ENCODE measurements around the gene CCDC86.

Gene CCDC86

DNA sequence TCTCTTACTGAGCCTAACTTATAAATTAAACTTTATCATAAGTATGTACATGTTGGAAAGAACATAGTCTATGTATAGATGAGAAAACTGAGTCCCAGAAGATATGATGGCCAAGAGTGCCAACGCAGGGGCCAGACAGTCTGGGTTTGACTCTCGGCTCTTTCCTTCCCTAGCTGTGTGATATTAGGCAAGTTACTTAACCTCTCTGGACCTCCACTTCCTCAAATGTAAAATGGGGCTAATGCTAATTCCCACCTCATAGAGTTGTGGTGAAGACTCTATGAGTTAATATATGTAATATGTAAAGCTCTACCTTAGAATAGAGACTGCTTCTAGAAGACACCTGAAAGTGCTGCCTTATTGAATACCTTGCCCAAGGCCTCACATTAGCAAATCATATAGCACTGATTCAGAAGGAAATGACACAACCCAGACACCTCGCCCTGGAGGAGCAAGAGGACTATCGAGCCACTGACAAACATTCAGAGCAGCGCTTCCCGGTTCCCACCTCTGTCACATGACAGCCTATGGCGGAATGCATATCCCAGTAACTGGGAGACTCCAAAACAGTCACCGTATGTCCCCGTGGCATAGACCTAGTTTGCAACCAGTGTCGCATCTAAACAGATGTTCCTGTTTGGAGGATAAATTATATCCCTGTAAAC lies 11.3 kb upstream of the CCDC86 start:
- Histone ChIP-seq H3K27me3 (ENCODE audit: insufficient read depth, poor library complexity, severe bottlenecking) (no peaks in the 10 kb centered on the region), H3K27ac (replicated peaks) (no peak overlapping the region), H3K4me3 (replicated peaks; ENCODE audit: insufficient read depth, low read length) (no peak overlapping the region)
- peak in 1 of 2 experiments; percentile 60 for DNase-seq (ENCODE audit: low read depth in 1 of 2, low spot score in 1 of 2)
- TF ChIP-seq POLR2AphosphoS5 (IDR thresholded peaks at IDR 0.05; ENCODE audit: low read depth) (no peak), GABPA (IDR thresholded peaks at IDR 0.05; ENCODE audit: low read depth) (no peak), SPI1 (IDR thresholded peaks at IDR 0.05; ENCODE audit: borderline replicate concordance, low read depth) (peak; percentile 60)
- TF ChIP-seq, protein P1, sequence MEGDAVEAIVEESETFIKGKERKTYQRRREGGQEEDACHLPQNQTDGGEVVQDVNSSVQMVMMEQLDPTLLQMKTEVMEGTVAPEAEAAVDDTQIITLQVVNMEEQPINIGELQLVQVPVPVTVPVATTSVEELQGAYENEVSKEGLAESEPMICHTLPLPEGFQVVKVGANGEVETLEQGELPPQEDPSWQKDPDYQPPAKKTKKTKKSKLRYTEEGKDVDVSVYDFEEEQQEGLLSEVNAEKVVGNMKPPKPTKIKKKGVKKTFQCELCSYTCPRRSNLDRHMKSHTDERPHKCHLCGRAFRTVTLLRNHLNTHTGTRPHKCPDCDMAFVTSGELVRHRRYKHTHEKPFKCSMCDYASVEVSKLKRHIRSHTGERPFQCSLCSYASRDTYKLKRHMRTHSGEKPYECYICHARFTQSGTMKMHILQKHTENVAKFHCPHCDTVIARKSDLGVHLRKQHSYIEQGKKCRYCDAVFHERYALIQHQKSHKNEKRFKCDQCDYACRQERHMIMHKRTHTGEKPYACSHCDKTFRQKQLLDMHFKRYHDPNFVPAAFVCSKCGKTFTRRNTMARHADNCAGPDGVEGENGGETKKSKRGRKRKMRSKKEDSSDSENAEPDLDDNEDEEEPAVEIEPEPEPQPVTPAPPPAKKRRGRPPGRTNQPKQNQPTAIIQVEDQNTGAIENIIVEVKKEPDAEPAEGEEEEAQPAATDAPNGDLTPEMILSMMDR (IDR thresholded peaks at IDR 0.05; ENCODE audit: insufficient read depth, low read length) = no peak

DNA sequence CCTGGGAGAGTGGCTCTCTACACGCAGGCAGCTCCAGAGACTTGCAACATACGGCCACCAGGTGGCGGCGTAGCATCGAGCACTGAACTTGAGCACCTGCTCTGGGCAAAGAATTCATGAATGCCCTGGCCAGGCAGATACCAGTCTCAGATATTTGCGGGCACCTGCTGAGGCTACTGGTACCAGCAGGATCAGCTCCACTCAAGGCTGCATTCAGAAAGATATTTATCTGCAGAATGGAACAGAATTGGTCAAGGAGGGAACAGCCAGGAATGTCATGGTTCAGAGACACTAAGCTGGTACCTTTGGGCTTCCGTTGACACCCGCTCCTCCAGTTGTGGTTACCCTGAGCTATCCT lies 10.8 kb upstream of the CCDC86 start:
- DNase-seq (ENCODE audit: low read depth in 1 of 2, low spot score in 1 of 2) = peak; percentile 56 to 81
- TF ChIP-seq POLR2AphosphoS5 (IDR thresholded peaks at IDR 0.05; ENCODE audit: low read depth) (no peak), GABPA (IDR thresholded peaks at IDR 0.05; ENCODE audit: low read depth) (no peak), SPI1 (IDR thresholded peaks at IDR 0.05; ENCODE audit: borderline replicate concordance, low read depth) (no peak)
- TF ChIP-seq, protein P1 (IDR thresholded peaks at IDR 0.05; ENCODE audit: insufficient read depth, low read length) = peak; percentile 87
- Histone ChIP-seq H3K27ac (replicated peaks) (no peak overlapping the region), H3K4me3 (replicated peaks; ENCODE audit: insufficient read depth, low read length) (no peak overlapping the region), H3K27me3 (ENCODE audit: insufficient read depth, poor library complexity, severe bottlenecking) (no peaks in the 10 kb centered on the region)

DNA sequence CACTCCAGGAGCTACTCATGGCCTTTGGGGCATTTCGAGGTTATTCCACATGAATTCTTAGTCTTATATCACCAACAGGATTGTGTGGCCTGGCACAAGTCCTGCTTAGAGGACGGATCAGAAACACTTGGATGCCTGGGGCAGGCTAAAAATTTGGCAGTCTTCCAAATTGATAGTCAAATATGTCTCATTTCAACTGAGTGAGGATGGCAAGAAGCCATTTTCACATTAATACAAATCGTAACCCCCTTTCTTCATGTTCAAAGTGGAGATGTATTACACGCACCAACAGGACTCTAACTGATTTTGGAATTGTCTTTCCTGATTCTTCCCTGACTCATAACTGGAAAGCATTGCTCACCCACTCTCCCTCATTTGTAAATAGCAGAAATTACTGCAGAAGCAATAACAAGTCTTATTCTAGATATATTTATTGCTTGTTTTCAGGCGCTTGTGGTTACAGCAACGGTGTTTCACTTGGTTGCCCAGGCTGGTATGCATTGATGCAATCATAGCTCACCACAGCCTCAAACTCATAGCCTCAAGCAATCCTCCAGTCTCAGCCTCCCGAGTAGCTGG lies 10.3 kb upstream of the CCDC86 start:
- no peak overlapping the region for H3K27ac ChIP-seq (replicated peaks)
- H3K27me3 ChIP-seq (ENCODE audit: insufficient read depth, poor library complexity, severe bottlenecking) = no peaks in the 10 kb centered on the region
- no peak for DNase-seq (ENCODE audit: low read depth in 1 of 2, low spot score in 1 of 2)
- H3K4me3 ChIP-seq (replicated peaks; ENCODE audit: insufficient read depth, low read length) = no peak overlapping the region
- TF ChIP-seq, protein P1 (IDR thresholded peaks at IDR 0.05; ENCODE audit: insufficient read depth, low read length) = no peak
- no peak for TF ChIP-seq POLR2AphosphoS5 (IDR thresholded peaks at IDR 0.05; ENCODE audit: low read depth)
- TF ChIP-seq, protein P2, sequence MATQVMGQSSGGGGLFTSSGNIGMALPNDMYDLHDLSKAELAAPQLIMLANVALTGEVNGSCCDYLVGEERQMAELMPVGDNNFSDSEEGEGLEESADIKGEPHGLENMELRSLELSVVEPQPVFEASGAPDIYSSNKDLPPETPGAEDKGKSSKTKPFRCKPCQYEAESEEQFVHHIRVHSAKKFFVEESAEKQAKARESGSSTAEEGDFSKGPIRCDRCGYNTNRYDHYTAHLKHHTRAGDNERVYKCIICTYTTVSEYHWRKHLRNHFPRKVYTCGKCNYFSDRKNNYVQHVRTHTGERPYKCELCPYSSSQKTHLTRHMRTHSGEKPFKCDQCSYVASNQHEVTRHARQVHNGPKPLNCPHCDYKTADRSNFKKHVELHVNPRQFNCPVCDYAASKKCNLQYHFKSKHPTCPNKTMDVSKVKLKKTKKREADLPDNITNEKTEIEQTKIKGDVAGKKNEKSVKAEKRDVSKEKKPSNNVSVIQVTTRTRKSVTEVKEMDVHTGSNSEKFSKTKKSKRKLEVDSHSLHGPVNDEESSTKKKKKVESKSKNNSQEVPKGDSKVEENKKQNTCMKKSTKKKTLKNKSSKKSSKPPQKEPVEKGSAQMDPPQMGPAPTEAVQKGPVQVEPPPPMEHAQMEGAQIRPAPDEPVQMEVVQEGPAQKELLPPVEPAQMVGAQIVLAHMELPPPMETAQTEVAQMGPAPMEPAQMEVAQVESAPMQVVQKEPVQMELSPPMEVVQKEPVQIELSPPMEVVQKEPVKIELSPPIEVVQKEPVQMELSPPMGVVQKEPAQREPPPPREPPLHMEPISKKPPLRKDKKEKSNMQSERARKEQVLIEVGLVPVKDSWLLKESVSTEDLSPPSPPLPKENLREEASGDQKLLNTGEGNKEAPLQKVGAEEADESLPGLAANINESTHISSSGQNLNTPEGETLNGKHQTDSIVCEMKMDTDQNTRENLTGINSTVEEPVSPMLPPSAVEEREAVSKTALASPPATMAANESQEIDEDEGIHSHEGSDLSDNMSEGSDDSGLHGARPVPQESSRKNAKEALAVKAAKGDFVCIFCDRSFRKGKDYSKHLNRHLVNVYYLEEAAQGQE (IDR thresholded peaks at IDR 0.05; ENCODE audit: insufficient replicate concordance, low read depth) = no peak
- TF ChIP-seq SPI1 (IDR thresholded peaks at IDR 0.05; ENCODE audit: borderline replicate concordance, low read depth) = no peak
- TF ChIP-seq GABPA (IDR thresholded peaks at IDR 0.05; ENCODE audit: low read depth) = no peak

DNA sequence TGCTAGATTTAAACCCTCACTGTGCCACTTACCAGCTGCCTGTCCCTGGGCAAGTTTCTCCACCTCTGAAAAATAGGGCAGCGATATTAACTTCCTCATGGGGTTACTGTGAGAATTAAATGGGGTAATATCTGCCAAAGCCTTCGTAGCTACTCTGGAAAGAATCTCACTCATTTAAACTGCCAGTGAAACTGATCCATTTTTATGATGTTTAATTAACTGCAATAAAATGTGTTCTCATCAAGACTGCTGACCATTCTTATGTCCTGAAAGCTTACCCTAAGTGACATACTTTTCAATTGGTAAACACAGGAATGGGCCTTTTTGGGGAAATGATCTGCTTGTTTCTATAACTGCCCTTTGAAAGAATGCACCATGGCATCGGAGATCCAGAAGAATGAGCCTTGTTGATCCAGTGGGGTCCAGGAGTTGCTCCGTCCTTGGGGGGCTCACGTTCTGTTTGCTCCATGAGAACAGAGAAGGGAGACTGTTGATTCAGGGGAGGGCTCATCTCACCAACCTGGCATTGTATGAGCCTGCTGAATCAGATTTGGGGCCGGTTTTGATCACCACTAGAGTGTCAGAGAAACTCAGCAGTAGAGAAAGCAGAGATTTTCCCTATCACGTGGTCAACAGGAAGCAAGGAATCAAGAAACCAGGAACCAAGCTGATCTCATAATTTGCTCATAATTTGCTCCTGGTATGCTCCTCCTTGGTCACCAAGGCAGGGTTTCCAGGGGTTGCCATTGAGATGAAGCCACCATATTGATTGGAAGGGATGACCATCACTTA lies 7.0 kb upstream of the CCDC86 start:
- TF ChIP-seq GABPA (IDR thresholded peaks at IDR 0.05; ENCODE audit: low read depth) (no peak), POLR2AphosphoS5 (IDR thresholded peaks at IDR 0.05; ENCODE audit: low read depth) (no peak), SPI1 (IDR thresholded peaks at IDR 0.05; ENCODE audit: borderline replicate concordance, low read depth) (no peak)
- TF ChIP-seq, protein P2 (IDR thresholded peaks at IDR 0.05; ENCODE audit: insufficient replicate concordance, low read depth) = no peak
- TF ChIP-seq, protein P1 (IDR thresholded peaks at IDR 0.05; ENCODE audit: insufficient read depth, low read length) = no peak
- H3K27me3 ChIP-seq (ENCODE audit: insufficient read depth, poor library complexity, severe bottlenecking) = no peaks in the 10 kb centered on the region
- H3K27ac ChIP-seq (replicated peaks) = no peak overlapping the region
- H3K4me3 ChIP-seq (replicated peaks; ENCODE audit: insufficient read depth, low read length) = no peak overlapping the region
- DNase-seq (ENCODE audit: low read depth in 1 of 2, low spot score in 1 of 2) = no peak

Measured in HL-60 (cell line).